ENCODE measurements around the gene LDLRAD4.

LDLRAD4 gene

DNA sequence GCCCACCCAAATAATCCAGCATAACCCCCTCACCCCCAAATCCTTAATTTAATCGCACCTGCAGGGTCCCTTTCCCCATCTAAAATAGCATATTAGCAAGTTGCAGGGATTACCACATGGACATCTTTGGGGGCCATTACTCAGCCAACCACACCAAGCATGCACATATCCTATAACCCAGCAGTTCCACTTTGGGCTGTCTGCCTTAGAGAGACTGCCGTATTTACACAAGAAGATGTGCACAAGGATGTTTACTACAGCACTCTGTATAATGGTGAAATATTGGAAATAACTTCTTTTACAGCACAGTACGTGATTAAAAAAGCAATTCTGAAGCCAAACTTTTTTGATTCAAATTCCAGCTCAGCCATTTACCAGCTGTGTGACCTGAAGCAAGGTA lies 17.3 kb upstream of the LDLRAD4 start:
- no peak for DNase-seq

DNA sequence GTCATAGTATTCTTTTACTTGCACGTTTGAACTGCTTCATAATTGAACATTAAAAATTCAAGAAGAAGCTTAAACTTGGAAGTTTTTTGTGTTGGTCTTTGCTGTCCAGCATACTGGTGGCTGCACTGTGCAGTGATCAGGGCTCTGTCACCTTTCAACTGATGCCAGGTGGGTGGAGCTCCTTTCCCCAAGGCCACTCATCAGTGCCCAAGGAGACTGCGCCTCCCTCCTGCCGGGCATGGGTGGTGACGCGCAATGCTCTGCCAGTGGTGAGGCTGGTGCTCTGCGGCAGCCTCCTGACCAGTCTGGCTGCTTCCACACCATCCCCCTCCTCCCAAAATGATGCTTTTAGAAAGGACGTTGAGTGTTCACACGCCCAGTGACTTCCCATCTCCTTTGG lies 16.0 kb upstream of the LDLRAD4 start:
- DNase-seq: no peak

DNA sequence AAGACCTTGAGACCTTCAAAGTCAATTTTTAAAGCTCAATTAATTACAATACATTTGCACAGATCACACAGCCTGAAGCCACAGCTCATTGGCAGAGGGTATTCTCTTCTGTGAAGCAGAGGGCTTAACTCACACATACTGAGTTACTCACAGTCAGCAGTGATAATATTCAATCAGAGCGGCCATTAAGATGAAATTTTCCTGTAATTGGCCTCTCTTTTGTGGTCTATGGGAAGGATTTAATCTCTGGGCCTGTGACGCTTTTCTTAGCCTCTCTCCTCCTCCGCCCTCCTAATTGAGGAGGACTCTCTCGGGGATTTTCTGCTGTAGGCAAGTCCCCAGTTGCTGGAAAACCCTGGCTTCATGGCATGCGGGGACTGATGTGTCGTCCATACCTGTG lies 12.3 kb upstream of the LDLRAD4 start:
- no peak for DNase-seq

GRCh38 chr18:13207294-13207693 lies 11.3 kb upstream of the LDLRAD4 start:
- DNase-seq: no peak

- no peak for DNase-seq
Observed at GRCh38 chr18:13211534-13211933, 7.0 kb upstream of the LDLRAD4 start.

GRCh38 chr18:13213036-13213795 lies 5.3 kb upstream of the LDLRAD4 start:
- DNase-seq: no peak

GRCh38 chr18:13214609-13215008 lies 4.0 kb upstream of the LDLRAD4 start:
- no peak for DNase-seq

GRCh38 chr18:13216092-13216582 lies 2.4 kb upstream of the LDLRAD4 start:
- DNase-seq: peak in 51 of 56 donors; percentile 19 to 89 (median 72)

- DNase-seq: peak in 24 of 56 donors; percentile 31 to 80 (median 62)
Observed at GRCh38 chr18:13216711-13217465, 1.7 kb upstream of the LDLRAD4 start.

GRCh38 chr18:13217466-13217961 lies 1.0 kb upstream of the LDLRAD4 start:
- peak in 36 of 56 donors; percentile 44 to 80 (median 65) for DNase-seq

DNA sequence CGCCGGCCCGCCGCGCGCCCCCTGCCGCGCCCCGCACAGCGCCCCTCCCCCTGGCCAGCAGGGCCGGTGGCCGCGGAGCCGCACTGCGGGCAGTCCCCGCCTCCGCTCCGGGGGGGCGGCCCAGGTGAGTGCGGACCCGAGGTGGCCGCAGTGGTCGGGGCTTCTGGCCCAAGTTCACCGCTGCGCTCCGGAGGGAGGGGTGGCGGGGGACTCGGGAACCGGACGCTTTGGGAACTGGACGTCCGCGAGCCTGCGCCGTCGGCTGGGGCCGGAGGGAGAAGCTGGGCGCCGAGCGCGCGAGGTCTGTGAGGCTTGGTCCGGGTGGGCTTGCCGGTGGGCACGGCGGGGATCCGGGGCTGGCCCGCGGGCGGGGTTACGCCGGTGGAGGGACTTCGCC lies 591 bp upstream of the LDLRAD4 start:
- peak in 5 of 56 donors; percentile 47 to 65 (median 56) for DNase-seq

DNA sequence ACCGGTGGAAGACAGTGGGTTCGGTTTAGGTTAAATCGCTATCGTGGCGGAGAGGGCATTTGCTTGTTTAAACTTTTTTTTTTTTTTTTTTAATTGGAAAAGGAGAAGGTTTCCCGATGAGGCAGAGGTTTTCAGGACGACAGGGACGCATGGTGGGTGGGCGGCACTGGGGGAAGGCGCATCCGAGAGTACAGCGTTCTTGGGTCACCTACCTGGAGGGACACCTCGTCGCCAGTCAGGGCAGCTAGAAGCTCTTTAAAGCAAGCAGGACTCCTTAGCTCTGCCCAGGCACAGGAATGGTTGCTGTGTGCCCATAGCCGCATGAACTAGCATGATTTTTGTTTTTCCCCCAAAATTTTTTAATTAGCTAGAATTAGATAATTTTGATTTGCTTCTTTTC lies 437 bp downstream of the LDLRAD4 start:
- DNase-seq: no peak

- no peak for DNase-seq
Observed at GRCh38 chr18:13219593-13220159, 1.1 kb downstream of the LDLRAD4 start.

DNA sequence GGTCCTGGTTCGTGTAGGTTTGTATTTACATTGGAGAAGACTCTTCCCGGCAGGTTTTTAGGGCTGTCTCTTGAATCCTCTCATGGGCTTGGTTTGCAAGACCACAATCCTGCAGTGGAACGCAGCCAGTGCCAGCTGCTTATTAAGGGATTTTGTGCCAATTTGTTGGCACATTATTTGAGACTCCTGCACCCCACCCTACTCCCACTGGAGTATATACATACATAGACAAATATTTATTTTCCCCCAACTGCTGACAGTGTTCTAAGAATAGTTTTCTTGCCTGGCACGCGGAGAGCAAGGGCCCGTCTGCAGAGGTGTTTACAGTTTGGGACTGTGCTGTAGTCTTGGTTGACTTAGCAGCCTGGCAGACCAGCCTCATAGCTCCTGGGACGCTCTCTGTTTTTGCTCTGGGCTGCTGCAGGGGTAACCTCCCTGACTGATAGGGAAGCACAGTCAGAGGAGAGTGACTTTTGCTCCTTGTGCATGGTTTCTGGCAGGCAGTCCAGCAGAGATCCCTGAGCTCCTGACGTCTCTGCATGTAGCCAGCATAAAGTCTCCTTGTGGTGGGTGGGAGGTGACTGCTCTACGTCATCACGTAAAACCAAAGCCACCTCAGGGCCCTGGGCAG lies 1.9 kb downstream of the LDLRAD4 start:
- peak in 2 of 56 donors; percentile 38 to 47 for DNase-seq

DNA sequence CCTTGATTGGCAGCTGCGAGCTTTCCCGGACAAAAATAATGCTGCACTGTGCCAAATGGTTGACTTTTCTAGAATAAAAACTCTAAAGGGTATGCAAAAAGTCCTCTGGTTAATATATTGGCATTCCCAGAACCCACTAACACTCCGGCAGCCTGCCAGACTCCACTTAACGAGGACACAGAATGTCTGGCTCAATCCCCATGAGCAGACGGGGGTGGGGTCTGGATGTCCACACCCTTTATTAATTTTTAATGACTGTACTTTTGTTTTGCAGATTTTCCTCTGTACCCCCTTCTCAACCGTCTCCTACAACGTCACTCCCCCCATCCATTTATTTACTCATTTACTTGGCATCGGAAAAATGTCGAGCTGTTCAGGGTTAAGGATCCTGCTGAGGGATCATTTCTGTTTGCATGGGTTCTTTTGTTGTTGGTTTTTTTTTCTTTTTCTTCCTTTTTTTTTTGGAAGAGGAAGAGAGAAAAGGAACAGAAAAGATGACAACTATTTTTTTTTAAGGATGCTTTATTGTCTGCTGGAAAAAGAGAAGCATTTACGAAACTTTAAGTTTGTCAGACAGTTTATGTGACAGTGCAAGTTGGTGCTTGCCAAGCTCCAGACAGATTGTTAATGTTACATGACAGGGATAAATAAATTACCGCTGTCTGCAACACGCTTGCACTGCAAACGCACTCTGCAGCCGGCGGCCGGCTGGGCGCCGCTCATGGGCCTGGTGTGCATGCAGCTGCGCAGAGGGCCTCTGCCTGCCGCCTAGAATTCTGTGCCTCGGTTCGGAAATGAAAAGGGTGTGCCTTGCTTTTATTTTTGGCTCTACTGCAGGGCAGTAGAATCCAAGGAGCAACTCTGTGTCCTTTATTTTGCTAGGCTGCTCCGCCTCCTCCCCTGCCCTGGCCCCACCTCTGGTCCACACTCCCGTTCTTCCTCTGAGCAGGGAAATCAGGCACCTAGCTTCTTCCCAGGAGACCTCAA lies 3.6 kb downstream of the LDLRAD4 start:
- DNase-seq: peak in 24 of 56 donors; percentile 14 to 60 (median 34)

DNA sequence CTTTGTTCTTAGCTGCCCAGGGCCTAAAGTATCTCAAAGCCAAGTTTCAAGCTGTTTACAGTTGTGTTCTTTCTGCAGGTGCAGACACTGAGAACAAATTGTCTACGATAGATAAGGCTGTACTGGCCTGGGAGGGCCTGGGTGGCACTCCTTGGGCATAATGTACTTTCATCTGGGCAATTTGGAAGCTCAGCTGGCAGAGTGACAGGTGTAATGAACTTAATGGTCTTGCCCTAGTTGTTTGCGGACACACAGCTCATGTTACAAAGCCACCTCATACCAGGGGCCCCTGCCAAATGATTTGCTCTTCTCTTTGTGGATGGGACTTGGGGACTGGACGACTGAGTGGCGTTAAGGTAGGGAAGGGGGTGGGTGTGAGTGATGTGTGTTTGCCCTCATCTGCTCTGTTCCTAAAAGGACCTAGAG lies 4.3 kb downstream of the LDLRAD4 start:
- no peak for DNase-seq

GRCh38 chr18:13223311-13224143 lies 5.0 kb downstream of the LDLRAD4 start:
- peak in 5 of 56 donors; percentile 15 to 37 (median 23) for DNase-seq

GRCh38 chr18:13225261-13225660 lies 6.7 kb downstream of the LDLRAD4 start:
- DNase-seq: no peak

DNA sequence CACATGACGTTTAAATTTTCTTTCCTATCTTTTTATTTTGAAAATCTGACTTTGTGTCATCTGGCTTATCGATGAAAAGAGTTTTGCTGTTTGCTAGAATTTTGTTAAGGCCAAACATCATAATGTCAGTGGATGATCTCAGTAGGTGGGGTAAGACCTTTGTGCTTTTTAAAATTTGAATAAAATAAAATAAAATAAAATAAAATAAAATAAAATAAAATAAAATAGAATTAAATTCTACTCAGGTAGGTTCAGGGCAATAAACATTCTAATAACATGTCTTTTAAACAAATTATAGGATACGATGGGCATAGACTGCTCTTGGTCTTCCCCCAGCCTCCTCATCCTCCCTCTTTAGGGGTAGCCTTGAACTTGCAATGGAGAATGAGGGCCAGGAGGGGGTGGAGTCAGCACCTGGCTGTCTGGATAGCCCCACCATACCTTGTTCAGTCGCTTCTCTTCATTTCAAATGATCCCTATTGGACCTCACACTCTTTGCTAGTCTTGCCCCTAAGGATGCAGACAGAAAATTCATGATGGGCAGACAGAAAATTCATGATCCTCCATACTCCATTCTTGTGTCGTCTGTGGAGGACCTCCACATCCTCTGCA lies 8.1 kb downstream of the LDLRAD4 start:
- no peak for DNase-seq

Data from nucleus accumbens (tissue), 56 donors.